SK-N-SH (cell line): ENCODE measurements around the gene SLC35F1. TPM values are rescaled to one million over a fixed set of nuclear protein-coding genes. Genes with fewer than 3 reads are reported as not detected.

Experiments used
- CTCF ChIA-PET: fragments of 300-600, 350-600 bp; formaldehyde crosslinking; extraction: SDS; loops from one replicate; lab custom pipeline; 2021; lab: Yijun Ruan, JAX
- POLR2A ChIA-PET: fragments of 350-600 bp; sonication (Branson Sonifier 250); formaldehyde crosslinking; extraction: SDS; loops from one replicate; lab custom pipeline; 2020; ENCODE audit warnings: antibody characterized with exemption, inconsistent platforms; lab: Yijun Ruan, JAX
- DNase-seq: peaks from one replicate; pipeline ENCODE4 v3.0.0; 2012
- H2AFZ ChIP-seq: fragments of 200-600 bp; sonication (generic); 2 replicates; pipeline ENCODE4 v1.8.1; 2016; ENCODE audit warnings: antibody characterized with exemption, mild to moderate bottlenecking, low read depth
- H3F3A ChIP-seq: fragments of 200-600 bp; sonication (generic); replicated peaks from 2 replicates; pipeline ENCODE3; 2016; ENCODE audit warnings: antibody characterized with exemption, mild to moderate bottlenecking; ENCODE audit not compliant: insufficient read depth
- H3K27ac ChIP-seq, 2 experiments: fragments of 200-500 bp in 1 of 2; fragments of 200-600 bp in 1 of 2; sonication (Bioruptor generic) in 1 of 2; sonication (generic), shearing (Covaris generic) in 1 of 2; 2 replicates each; pipeline versions ENCODE4 v1.5.1 to v1.6.1; 2014 to 2016; ENCODE audit warnings: low read depth in 2 of 2, inconsistent platforms in 1 of 2, low read length in 1 of 2, mild to moderate bottlenecking in 1 of 2, mixed read lengths in 1 of 2
- H3K27me3 ChIP-seq: fragments of 200-600 bp; sonication (generic), shearing (Covaris generic); 2 replicates; pipeline ENCODE4 v1.6.1; 2016; ENCODE audit warnings: mixed run types; ENCODE audit not compliant: insufficient read depth
- H3K36me3 ChIP-seq, 2 experiments: fragments of 200-500 bp in 1 of 2; fragments of 200-600 bp in 1 of 2; sonication (Bioruptor generic) in 1 of 2; sonication (generic) in 1 of 2; replicated peaks in 1 of 2; 2 replicates each; pipeline versions ENCODE3 to v1.5.1; 2014 to 2016; ENCODE audit warnings: low read length in 1 of 2, mild to moderate bottlenecking in 1 of 2; ENCODE audit not compliant: insufficient read depth in 2 of 2, control insufficient read depth in 1 of 2
- H3K4me1 ChIP-seq, 2 experiments: fragments of 200-500 bp in 1 of 2; fragments of 200-600 bp in 1 of 2; sonication (Bioruptor generic) in 1 of 2; sonication (generic), shearing (Covaris generic) in 1 of 2; 2 replicates each; pipeline versions ENCODE4 v1.5.1 to v1.6.1; 2014 to 2016; ENCODE audit warnings: low read depth in 1 of 2, low read length in 1 of 2, mixed run types in 1 of 2; ENCODE audit not compliant: insufficient read depth in 2 of 2, control insufficient read depth in 1 of 2
- H3K4me2 ChIP-seq: fragments of 200-600 bp; sonication (generic), shearing (Covaris generic); 2 replicates; pipeline ENCODE4 v1.6.1; 2017; ENCODE audit warnings: mixed run types
- H3K4me3 ChIP-seq, 2 experiments: fragments of 200-500 bp in 1 of 2; fragments of 200-600 bp in 1 of 2; sonication (Bioruptor generic) in 1 of 2; sonication (generic), shearing (Covaris generic) in 1 of 2; 2 replicates each; pipeline versions ENCODE4 v1.5.1 to v1.8.1; 2014 to 2016; ENCODE audit warnings: low read depth in 2 of 2, inconsistent platforms in 1 of 2, low read length in 1 of 2, mild to moderate bottlenecking in 1 of 2, mixed read lengths in 1 of 2, moderate library complexity in 1 of 2
- H3K79me2 ChIP-seq: fragments of 200-600 bp; sonication (generic); 2 replicates; pipeline ENCODE4 v1.8.1; 2017; ENCODE audit warnings: mild to moderate bottlenecking; ENCODE audit not compliant: insufficient read depth
- H3K9ac ChIP-seq: fragments of 200-600 bp; sonication (generic); 2 replicates; pipeline ENCODE4 v1.6.1; 2017; ENCODE audit warnings: mixed run types
- H3K9me2 ChIP-seq: fragments of 200-600 bp; sonication (generic); 2 replicates; pipeline ENCODE4 v1.6.1; 2017; ENCODE audit warnings: mixed run types
- H3K9me3 ChIP-seq: fragments of 200-600 bp; sonication (generic); 2 replicates; pipeline ENCODE4 v1.6.1; 2017; ENCODE audit warnings: mixed run types, mild to moderate bottlenecking, moderate library complexity
- H4K20me1 ChIP-seq: fragments of 200-600 bp; sonication (generic); 2 replicates; pipeline ENCODE4 v1.6.1; 2017; ENCODE audit warnings: mild to moderate bottlenecking, mixed run types; ENCODE audit not compliant: insufficient read depth
- ELF1 ChIP-seq: IDR thresholded peaks from 2 replicates; pipeline ENCODE4 v1.4.0; 2012
- EZH2phosphoT487 ChIP-seq: fragments of 200-600 bp; sonication (generic); IDR thresholded peaks from 2 replicates; pipeline ENCODE4 v1.6.1; 2017; ENCODE audit warnings: low read depth, mixed run types, mild to moderate bottlenecking, antibody characterized with exemption, moderate library complexity, borderline replicate concordance
- FOSL2 ChIP-seq: IDR thresholded peaks from 2 replicates; pipeline ENCODE4 v1.4.0; 2012; ENCODE audit warnings: low read depth, mild to moderate bottlenecking, moderate library complexity, borderline replicate concordance
- FOXM1 ChIP-seq: IDR thresholded peaks from 2 replicates; pipeline ENCODE4 v1.4.0; 2012; ENCODE audit warnings: low read depth, mild to moderate bottlenecking
- JUND ChIP-seq: IDR thresholded peaks from 2 replicates; pipeline ENCODE4 v1.4.0; 2012
- MXI1 ChIP-seq: IDR thresholded peaks from 2 replicates; pipeline ENCODE4 v1.6.1; 2012; ENCODE audit warnings: mild to moderate bottlenecking, low read depth, low read length, improper control_type of control experiment
- NFIC ChIP-seq: IDR thresholded peaks from 2 replicates; pipeline ENCODE4 v1.4.0; 2012; ENCODE audit warnings: borderline replicate concordance
- NRF1 ChIP-seq: IDR thresholded peaks from 2 replicates; pipeline ENCODE4 v1.6.1; 2012; ENCODE audit warnings: low read depth, mild to moderate bottlenecking, low read length
- POLR2AphosphoS5 ChIP-seq: IDR thresholded peaks from 2 replicates; pipeline ENCODE4 v1.6.1; 2012; ENCODE audit warnings: low read depth, low read length
- RAD21 ChIP-seq: IDR thresholded peaks from 2 replicates; pipeline ENCODE4 v1.6.1; 2012; ENCODE audit warnings: mild to moderate bottlenecking, low read length
- RXRA ChIP-seq: IDR thresholded peaks from 2 replicates; pipeline ENCODE4 v1.4.0; 2012; ENCODE audit warnings: low read depth, mild to moderate bottlenecking, borderline replicate concordance
- SMC3 ChIP-seq: IDR thresholded peaks from 2 replicates; pipeline ENCODE4 v1.6.1; 2012; ENCODE audit warnings: low read depth, low read length, improper control_type of control experiment
- YY1 ChIP-seq: IDR thresholded peaks from 2 replicates; pipeline ENCODE4 v1.4.0; 2012; ENCODE audit warnings: low read depth, mild to moderate bottlenecking
- WGBS: methylation state at CpG from one replicate; pipeline ENCODE4 v1.1.6; 2017; ENCODE audit warnings: low lambda C conversion rate; 5-methylcytosine and 5-hydroxymethylcytosine counted together
- polyA plus RNA-seq, 3 experiments: library from polyadenylated mRNA; depleted of rRNA; stranded (reverse); fragments of >200 nt; gene quantifications; 2 replicates each; pipeline ENCODE4 v1.2.3, GENCODE V29; 2012
- TF ChIP-seq, protein P1 (sequence below): fragments of 150-350 bp; IDR thresholded peaks from 2 replicates; pipeline ENCODE4 v1.6.1; 2017; ENCODE audit warnings: antibody characterized with exemption, low read length, low read depth, borderline replicate concordance
- TF ChIP-seq, protein P2 (sequence below): fragments of 150-350 bp; IDR thresholded peaks from 2 replicates; pipeline ENCODE4 v1.6.1; 2016; ENCODE audit warnings: mild to moderate bottlenecking, low read depth, low read length
- TF ChIP-seq, protein P3 (sequence below): IDR thresholded peaks from 2 replicates; pipeline ENCODE4; 2012
- TF ChIP-seq, protein P4 (sequence below): IDR thresholded peaks from 2 replicates; pipeline ENCODE4 v1.4.0; 2012; ENCODE audit warnings: low read depth, borderline replicate concordance
- TF ChIP-seq, protein P5 (sequence below): IDR thresholded peaks from 2 replicates; pipeline ENCODE4 v1.4.0; 2012; ENCODE audit warnings: low read depth, borderline replicate concordance

The SLC35F1 gene
- polyA plus RNA-seq, 1 of the 3 experiments (the other 2 are of a cell fraction), result under 0.01 TPM

DNA sequence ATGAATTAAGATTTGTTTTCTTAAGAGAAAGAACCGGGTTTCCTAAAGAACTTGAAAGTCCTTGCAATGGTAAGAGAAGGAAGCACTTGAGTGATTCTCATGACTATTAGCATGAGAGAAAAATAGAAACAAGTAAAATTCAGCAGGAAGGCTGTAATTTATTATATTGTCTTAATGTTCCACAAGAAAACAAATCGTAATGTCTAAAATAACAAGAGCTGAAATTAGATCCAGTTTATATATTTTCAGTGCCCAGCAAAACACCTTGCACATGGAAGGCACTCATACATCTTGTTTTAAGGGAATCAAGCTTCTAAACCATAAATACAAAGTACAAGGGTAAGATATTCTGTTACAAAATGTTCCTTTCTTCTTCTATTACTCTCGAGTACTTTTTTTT, 411.6 kb downstream of the SLC35F1 start:
- no peak overlapping the region for H2AFZ ChIP-seq
- H3K4me1 ChIP-seq, result no peaks in the 10 kb centered on the region
- no peaks in the 10 kb centered on the region for H3K36me3 ChIP-seq
- no peak for DNase-seq
- ChIA-PET POLR2A (no interaction called here), CTCF (no interaction called here)
- H3F3A ChIP-seq, result no peaks in the 10 kb centered on the region
- no peak overlapping the region for H3K4me3 ChIP-seq
- no peaks in the 10 kb centered on the region for H3K79me2 ChIP-seq
- no peaks in the 10 kb centered on the region for H4K20me1 ChIP-seq
- H3K9ac ChIP-seq, result no peak overlapping the region
- H3K27ac ChIP-seq, result no peak overlapping the region
- H3K9me3 ChIP-seq, result no peaks in the 10 kb centered on the region
- no peak for TF ChIP-seq NFIC
- no peak for TF ChIP-seq POLR2AphosphoS5
- TF ChIP-seq, protein P1, sequence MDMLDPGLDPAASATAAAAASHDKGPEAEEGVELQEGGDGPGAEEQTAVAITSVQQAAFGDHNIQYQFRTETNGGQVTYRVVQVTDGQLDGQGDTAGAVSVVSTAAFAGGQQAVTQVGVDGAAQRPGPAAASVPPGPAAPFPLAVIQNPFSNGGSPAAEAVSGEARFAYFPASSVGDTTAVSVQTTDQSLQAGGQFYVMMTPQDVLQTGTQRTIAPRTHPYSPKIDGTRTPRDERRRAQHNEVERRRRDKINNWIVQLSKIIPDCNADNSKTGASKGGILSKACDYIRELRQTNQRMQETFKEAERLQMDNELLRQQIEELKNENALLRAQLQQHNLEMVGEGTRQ, result no peak
- TF ChIP-seq NRF1, result no peak
- TF ChIP-seq, protein P2, sequence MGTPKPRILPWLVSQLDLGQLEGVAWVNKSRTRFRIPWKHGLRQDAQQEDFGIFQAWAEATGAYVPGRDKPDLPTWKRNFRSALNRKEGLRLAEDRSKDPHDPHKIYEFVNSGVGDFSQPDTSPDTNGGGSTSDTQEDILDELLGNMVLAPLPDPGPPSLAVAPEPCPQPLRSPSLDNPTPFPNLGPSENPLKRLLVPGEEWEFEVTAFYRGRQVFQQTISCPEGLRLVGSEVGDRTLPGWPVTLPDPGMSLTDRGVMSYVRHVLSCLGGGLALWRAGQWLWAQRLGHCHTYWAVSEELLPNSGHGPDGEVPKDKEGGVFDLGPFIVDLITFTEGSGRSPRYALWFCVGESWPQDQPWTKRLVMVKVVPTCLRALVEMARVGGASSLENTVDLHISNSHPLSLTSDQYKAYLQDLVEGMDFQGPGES, result no peak
- TF ChIP-seq, protein P3, sequence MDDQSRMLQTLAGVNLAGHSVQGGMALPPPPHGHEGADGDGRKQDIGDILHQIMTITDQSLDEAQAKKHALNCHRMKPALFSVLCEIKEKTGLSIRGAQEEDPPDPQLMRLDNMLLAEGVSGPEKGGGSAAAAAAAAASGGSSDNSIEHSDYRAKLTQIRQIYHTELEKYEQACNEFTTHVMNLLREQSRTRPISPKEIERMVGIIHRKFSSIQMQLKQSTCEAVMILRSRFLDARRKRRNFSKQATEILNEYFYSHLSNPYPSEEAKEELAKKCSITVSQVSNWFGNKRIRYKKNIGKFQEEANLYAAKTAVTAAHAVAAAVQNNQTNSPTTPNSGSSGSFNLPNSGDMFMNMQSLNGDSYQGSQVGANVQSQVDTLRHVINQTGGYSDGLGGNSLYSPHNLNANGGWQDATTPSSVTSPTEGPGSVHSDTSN, result no peak
- TF ChIP-seq, all 33 proteins: peak for 0
- no peaks in the 10 kb centered on the region for H3K27me3 ChIP-seq
- no peak overlapping the region for H3K4me2 ChIP-seq
- WGBS, result 19% methylated on average over 3 of the region's 3 CpGs
- no peaks in the 10 kb centered on the region for H3K9me2 ChIP-seq

DNA sequence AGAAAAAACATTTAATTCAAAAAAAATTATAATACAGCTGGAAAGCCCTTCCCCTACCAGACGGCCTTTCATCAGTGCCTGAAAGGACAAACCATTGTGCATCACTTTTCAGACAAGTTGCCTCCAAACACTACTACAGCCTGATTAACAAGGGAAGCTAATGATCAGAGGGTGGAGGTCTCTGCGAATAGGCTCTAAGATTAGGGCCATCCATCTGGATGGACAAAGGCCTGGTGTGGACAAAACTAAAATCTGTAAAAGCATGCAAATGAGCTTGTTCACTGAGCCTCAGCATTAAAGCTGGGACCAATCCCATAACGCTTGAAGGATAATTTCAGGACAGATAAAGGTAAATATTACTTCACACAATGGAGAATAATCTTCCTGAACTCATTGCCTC, 412.4 kb downstream of the SLC35F1 start:
- 46% methylated on average over 3 of the region's 3 CpGs for WGBS
- POLR2A ChIA-PET, result no interaction called here

More for the DNA sequence above, 412.4 kb downstream of the SLC35F1 start:
- Histone ChIP-seq H3K27me3 (no peaks in the 10 kb centered on the region), H3K36me3 (no peaks in the 10 kb centered on the region), H3K79me2 (no peaks in the 10 kb centered on the region), H3F3A (no peaks in the 10 kb centered on the region), H4K20me1 (no peaks in the 10 kb centered on the region), H3K27ac (no peak overlapping the region), H3K4me2 (no peak overlapping the region), H3K9me2 (no peaks in the 10 kb centered on the region), H3K4me1 (no peaks in the 10 kb centered on the region), H3K4me3 (no peak overlapping the region), H2AFZ (no peak overlapping the region), H3K9ac (no peak overlapping the region), H3K9me3 (no peaks in the 10 kb centered on the region)
- TF ChIP-seq SMC3, result no peak
- TF ChIP-seq MXI1, result no peak
- TF ChIP-seq YY1, result no peak
- no peak for TF ChIP-seq EZH2phosphoT487
- TF ChIP-seq FOXM1, result no peak
- TF ChIP-seq, protein P4, sequence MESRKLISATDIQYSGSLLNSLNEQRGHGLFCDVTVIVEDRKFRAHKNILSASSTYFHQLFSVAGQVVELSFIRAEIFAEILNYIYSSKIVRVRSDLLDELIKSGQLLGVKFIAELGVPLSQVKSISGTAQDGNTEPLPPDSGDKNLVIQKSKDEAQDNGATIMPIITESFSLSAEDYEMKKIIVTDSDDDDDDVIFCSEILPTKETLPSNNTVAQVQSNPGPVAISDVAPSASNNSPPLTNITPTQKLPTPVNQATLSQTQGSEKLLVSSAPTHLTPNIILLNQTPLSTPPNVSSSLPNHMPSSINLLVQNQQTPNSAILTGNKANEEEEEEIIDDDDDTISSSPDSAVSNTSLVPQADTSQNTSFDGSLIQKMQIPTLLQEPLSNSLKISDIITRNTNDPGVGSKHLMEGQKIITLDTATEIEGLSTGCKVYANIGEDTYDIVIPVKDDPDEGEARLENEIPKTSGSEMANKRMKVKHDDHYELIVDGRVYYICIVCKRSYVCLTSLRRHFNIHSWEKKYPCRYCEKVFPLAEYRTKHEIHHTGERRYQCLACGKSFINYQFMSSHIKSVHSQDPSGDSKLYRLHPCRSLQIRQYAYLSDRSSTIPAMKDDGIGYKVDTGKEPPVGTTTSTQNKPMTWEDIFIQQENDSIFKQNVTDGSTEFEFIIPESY, result no peak
- TF ChIP-seq, protein P5, sequence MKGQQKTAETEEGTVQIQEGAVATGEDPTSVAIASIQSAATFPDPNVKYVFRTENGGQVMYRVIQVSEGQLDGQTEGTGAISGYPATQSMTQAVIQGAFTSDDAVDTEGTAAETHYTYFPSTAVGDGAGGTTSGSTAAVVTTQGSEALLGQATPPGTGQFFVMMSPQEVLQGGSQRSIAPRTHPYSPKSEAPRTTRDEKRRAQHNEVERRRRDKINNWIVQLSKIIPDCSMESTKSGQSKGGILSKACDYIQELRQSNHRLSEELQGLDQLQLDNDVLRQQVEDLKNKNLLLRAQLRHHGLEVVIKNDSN, result no peak
- no peak for TF ChIP-seq RAD21
- no peak for TF ChIP-seq ELF1
- no peak for TF ChIP-seq RXRA
- no peak for TF ChIP-seq JUND
- TF ChIP-seq FOSL2, result no peak
- no peak for DNase-seq
- CTCF ChIA-PET, result no interaction called here
